Stimulated activated CD8-positive, alpha-beta memory T cell treated with anti-CD3 and anti-CD28 coated beads, Interleukin-12 subunit alpha, Interleukin-12 subunit beta, amount 100 ng/mL, for 1 hour (primary cell): ENCODE data around the gene SNW1.
"Not testable (repeated sequence)": the region's sequence is repeated elsewhere in the genome, so short reads cannot be mapped to it uniquely, and the experiment has no call there.

ENCODE experiments used
- DNase-seq: peaks from one replicate; pipeline ENCODE4 v3.0.0-alpha.2; 2020; ENCODE audit warnings: low read depth

SNW1 gene

GRCh38 chr14:77760381-77761204 is at the start of gene SNW1:
Gene SNW1 (minus strand): TSS chr14:77761156. CDS start chr14:77761127, 29 bp downstream.
- DNase-seq, result peak; percentile 87

DNA sequence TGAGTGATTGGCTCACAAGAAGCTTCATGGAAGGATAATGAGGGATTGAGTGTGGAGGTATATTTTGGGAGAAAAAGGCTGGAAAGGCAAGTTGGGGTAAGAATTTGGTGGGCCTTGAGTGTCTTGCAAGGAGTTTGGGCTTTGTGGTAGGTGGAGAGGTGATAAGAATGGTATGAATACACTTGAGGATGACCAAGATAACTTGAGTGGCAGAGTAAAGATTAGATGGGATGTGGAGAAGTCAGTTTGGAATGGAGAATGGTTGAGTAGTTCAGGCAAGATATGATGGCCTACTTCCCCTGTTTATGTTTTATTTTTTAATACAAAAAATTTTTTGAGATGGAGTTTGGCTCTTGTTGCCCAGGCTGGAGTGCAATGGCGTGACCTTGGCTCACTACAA is 48.1 kb upstream of the SNW1 start:
- no peak for DNase-seq

DNA sequence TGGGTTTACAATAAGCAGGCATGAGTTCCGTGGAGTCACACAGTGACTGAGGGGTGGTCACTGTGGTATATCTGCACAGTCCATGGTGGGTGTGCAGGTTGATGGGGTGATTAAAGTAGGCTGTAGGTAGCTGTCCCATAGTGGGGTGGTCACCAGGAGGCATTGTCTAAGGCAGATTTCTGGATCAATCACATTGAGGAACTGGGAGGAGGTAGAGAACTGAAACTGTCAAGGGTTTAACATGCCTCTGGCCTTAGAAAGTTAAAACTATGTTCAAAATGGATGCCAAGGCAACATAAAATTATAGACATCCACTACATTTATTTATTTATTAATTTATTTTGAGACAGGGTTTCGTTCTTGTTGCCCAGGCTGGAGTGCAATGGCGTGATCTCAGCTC is 47.3 kb upstream of the SNW1 start:
- no peak for DNase-seq

GRCh38 chr14:77805706-77806105 is 44.8 kb upstream of the SNW1 start:
- DNase-seq, result no peak

GRCh38 chr14:77804592-77804991 is 43.6 kb upstream of the SNW1 start:
- DNase-seq, result no peak

- no peak for DNase-seq
Measured at GRCh38 chr14:77800814-77801213, 39.9 kb upstream of the SNW1 start.

- DNase-seq, result peak; percentile 72
Measured at GRCh38 chr14:77799863-77800730, 39.1 kb upstream of the SNW1 start, which contains the start of gene ADCK1. Gene ADCK1 (plus strand): TSS chr14:77800109. CDS start chr14:77818979, 18,870 bp downstream.

- not testable (repeated sequence) for DNase-seq
Measured at GRCh38 chr14:77799456-77799855, 38.5 kb upstream of the SNW1 start.

DNA sequence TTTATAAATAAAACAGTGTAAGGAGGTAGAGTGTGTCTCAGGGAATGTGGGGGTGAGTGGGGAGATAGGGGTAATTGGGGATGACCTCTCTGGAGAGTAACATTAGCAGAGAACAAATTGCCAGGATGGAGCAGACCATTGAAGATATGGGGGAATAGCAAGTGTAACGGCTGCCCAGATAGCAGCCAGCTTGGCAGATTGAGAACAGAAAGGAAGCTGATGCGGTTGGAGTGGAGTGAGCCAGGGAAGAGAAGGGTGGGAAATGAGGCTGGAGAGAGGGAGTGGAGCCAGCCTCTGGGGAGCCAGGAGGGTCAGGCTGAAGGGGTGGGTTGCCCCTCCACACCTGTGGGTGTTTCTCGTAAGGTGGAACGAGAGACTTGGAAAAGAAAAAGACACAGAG is 33.4 kb upstream of the SNW1 start:
- no peak for DNase-seq

DNA sequence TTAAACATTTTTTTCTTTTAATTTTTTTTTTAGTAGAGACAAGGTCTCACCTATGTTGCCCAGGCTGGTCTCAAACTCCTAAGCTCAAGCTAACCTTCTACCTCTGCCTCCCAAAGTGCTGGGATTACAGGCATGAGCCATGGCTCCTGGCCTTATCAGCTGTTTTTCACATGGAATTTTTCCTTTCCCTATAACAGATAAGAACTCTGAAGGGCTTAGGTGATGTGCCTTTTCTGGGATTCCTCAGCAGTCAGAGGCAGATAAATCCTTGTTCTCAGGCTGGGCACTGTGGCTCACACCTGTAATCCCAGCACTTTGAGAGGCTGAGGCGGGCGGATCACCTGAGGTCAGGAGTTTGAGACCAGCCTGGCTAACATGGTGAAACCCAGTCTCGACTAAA is 32.3 kb upstream of the SNW1 start:
- DNase-seq, result not testable (repeated sequence)

- DNase-seq, result no peak
Measured at GRCh38 chr14:77791225-77791600, 30.3 kb upstream of the SNW1 start.

- no peak for DNase-seq
Measured at GRCh38 chr14:77790566-77791224, 29.7 kb upstream of the SNW1 start.

DNA sequence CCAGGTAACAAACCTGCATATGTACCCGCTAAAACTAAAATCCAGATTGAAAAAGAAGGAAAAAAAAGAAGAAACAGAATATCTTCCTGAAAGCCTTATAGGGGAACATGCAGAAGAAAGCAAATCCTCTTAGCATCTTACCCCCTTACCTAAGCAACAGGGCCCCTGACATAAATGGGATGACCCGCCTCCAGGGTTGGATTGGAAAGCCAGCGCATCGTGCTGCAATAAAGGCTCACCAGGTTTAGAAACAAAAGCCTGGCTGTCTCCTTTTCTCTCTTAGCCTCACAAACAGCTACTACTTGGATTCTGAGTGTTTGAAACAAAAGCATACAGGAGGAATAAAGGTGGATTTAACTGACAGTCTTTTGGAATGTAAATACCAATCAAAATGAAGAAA is 25.2 kb upstream of the SNW1 start:
- DNase-seq, result no peak

DNA sequence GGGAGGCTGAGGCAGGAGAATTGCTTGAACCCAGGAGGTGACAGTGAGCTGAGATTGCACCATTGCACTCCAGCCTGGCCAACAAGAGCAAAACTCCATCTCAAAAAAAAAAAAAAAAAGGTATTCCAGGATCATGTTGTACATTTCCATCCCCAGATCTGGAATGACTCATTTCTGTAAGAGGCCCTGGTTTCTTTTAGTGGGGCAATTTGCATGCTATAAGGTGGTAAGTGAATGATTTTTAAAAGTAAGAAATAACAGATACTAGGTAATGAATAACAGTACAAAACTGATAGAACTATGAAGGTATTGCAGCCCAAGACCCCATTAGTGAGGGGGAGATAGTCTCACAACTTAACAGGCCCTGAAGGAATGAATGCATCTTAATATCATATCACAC is 21.2 kb upstream of the SNW1 start:
- no peak for DNase-seq

GRCh38 chr14:77773966-77774365 is 13.0 kb upstream of the SNW1 start:
- DNase-seq, result not testable (repeated sequence)

DNA sequence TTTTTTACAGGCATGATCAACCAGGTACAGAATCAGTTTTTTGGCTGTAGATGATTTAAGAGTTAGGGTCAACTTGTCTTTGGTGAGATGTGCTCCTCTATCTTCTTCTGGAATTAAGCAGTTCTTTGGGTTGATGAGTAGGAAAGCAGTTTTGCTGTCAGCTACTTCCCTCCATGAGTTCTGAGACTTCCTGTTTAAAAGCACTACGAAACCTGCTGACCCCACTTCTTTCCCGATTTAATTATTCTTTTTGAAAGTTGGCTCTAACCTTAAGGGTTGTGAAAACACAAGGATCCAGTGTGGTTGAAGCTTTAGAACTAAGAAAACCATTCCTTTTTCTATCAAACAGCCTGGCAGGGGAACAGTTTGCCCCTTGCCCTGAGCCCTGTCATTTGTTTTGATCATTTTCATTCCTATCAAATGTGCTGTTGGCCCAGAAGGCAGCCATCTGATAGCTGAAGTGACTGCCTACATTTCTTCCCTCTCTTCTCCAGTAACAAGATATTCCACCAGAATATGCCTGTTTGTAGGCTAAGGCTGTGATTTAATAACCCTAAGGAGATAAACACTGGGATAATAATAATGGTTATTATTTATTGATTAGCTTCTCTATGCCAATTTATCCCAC is 7.6 kb upstream of the SNW1 start:
- not testable (repeated sequence) for DNase-seq

DNA sequence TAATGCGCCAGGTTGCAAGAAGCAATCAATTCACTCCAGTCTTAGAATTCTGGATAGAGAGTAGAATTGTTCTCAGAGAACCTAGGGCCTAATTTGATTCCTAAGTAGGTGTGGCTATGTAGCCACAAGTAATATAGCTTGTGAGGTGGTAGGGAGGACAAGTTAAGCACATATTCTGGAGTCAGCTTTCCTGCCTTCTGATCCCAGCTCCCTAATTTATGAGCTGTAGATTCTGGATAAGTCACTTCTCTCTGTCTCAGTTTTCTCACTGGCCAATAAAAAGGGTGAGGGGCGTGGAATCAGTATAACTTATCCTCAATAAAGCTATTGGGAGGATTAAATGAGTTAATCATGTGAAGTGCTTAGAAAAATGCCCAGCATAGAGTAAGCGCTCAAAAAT is 3.0 kb upstream of the SNW1 start:
- DNase-seq, result no peak

GRCh38 chr14:77763316-77763715 is 2.4 kb upstream of the SNW1 start:
- no peak for DNase-seq

DNA sequence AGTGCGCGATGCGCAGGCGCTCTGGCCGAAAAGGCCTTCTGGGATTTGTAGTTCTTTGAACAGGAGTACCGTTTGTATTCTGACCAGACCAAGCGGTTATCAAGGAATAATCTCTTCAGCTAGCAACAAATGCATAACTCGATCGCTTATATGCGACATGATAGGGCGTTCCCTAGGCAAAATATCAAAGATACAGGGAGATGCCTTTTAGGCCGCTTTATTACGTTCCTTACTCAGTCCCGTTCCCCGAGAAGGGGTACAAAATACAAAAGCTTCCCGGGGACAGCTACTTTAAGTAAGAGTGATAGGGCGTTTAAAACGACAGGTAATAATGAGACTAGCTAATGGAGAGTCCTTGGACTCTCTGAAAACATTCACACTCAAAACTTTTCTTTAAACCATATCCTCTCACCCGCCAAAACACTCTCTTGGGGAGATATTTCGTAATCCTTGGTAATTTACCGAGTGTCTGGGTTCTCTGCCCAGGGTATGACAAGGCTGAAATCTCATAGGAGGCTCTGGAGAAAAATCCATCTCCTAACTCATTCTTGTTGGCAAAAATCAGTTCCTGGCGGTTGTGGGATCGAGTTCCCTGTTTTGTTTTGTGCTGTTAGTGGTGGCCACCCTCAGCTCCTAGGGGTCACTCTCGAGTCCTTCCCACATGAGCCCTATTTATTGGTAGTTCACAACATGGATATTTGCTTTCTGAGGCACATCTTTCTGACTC is 412 bp upstream of the SNW1 start:
- no peak for DNase-seq

DNA sequence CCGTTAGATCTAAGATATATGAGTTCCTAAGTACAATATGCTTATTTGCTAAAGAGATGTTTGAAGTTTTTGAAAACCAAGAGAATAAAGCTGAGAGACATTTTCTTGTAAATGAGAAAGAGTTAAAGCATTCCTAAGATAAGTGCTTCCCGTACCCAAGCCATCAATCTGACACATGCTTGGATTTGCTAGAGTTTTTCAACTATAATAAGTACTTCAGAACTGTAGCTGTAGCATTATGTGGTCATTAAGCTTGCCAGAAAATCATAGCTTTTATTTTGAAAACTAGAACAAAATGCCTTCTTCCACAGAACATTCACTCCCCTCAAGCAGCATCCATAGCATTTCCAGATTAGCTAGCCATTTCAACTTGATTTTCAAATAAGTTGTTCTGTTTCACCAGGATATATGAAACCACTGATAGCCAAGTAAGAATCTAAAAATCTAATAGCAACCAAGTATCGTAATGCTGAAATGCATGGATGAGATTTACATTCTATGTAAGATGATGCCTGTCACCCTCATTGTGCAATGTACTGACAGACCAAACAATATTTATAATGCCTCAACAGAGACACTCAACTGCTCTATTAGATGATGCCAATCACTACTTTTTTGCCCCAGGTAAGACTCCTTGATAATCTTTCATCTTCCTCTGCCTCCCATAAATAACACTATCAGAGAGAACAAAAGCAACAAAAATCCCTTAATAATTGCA is 8.0 kb downstream of the SNW1 start:
- DNase-seq, result no peak

GRCh38 chr14:77752266-77752665 is 8.7 kb downstream of the SNW1 start:
- DNase-seq, result no peak
